Suprapubic skin (tissue), 4 donors: ENCODE results near the gene IL2RA. TPM values are rescaled to one million over a fixed set of nuclear protein-coding genes. Genes with fewer than 3 reads are reported as not detected.

ENCODE experiments used
- DNase-seq, 2 donors: peaks; one replicate each; pipeline ENCODE4 v3.0.0-alpha.2; 2019; ENCODE audit warnings: low spot score in 2 of 2
- H3K27ac ChIP-seq: fragments of 200-600 bp; sonication (generic); one replicate; pipeline ENCODE4 v1.5.1; 2019
- H3K27me3 ChIP-seq: fragments of 200-600 bp; sonication (generic); one replicate; pipeline ENCODE4 v1.5.1; 2019
- H3K36me3 ChIP-seq: fragments of 200-600 bp; sonication (generic); one replicate; pipeline ENCODE4 v1.5.1; 2019
- H3K4me1 ChIP-seq: fragments of 200-600 bp; sonication (generic); one replicate; pipeline ENCODE4 v1.5.1; 2019
- H3K4me3 ChIP-seq: fragments of 200-600 bp; sonication (generic); one replicate; pipeline ENCODE4 v1.5.1; 2019; ENCODE audit warnings: mild to moderate bottlenecking
- H3K9me3 ChIP-seq: fragments of 200-600 bp; sonication (generic); one replicate; pipeline ENCODE4 v1.5.1; 2019
- CTCF ChIP-seq, 2 donors: fragments of 200-600 bp in 1 of 2; fragments of 450-650 bp in 1 of 2; sonication (generic) in 1 of 2; IDR thresholded peaks; one replicate each; pipeline ENCODE4 v1.5.1; 2016 to 2019; ENCODE audit warnings: antibody characterized with exemption in 2 of 2, mild to moderate bottlenecking in 1 of 2, moderate library complexity in 1 of 2
- EP300 ChIP-seq: sonication (generic); formaldehyde crosslinking; IDR thresholded peaks from one replicate; pipeline ENCODE4 v1.6.1; 2017; ENCODE audit warnings: antibody characterized with exemption
- POLR2A ChIP-seq, 2 donors: fragments of 450-650 bp; IDR thresholded peaks; one replicate each; pipeline ENCODE4 v1.6.1; 2017; ENCODE audit warnings: antibody characterized with exemption in 2 of 2, mild to moderate bottlenecking in 2 of 2, moderate library complexity in 2 of 2
- POLR2AphosphoS5 ChIP-seq, 3 donors: sonication (generic); formaldehyde crosslinking; IDR thresholded peaks; one replicate each; pipeline ENCODE4 v1.6.1; 2017; ENCODE audit warnings: antibody characterized with exemption in 3 of 3
- WGBS: methylation state at CpG from one replicate; pipeline ENCODE4 v1.1.5; 2018; 5-methylcytosine and 5-hydroxymethylcytosine counted together
- total RNA-seq, 4 donors: library from RNA; depleted of rRNA; stranded (reverse); fragments of >200 nt; gene quantifications; one replicate each; pipeline ENCODE4 v1.1.0, GENCODE V29; 2016

The IL2RA gene
- total RNA-seq, 4 donors from 2014 or later: 0.21 to 0.70 TPM; not detected in 2

- Histone ChIP-seq H3K4me1 (peaks cover 60% of the 10 kb centered on the region), H3K36me3 (no peaks in the 10 kb centered on the region), H3K27ac (peak within 1 kb of the TSS; percentile 92), H3K27me3 (no peaks in the 10 kb centered on the region), H3K4me3 (peak within 1 kb of the TSS; percentile 99), H3K9me3 (no peaks in the 10 kb centered on the region)
- 0% methylated on average over 15 of the region's 77 CpGs for WGBS
- DNase-seq: peak; percentile 98
- no peak for TF ChIP-seq EP300
- peak in 2 of 3 donors; percentile 51 to 71 for TF ChIP-seq POLR2AphosphoS5 (IDR thresholded peaks at IDR 0.05)
- TF ChIP-seq POLR2A (IDR thresholded peaks at IDR 0.05): peak in 1 of 2 donors; percentile 81
- TF ChIP-seq CTCF (IDR thresholded peaks at IDR 0.05): peak; percentile 100
These were observed 26.7 kb upstream of the IL2RA start, which contains the start of gene RBM17 for GRCh38 chr10:6088721-6089333. RBM17 (plus strand) TSS chr10:6089034; CDS start chr10:6097066, 8,032 bp downstream.

GRCh38 chr10:6086375-6087233 lies 24.4 kb upstream of the IL2RA start:
- Histone ChIP-seq H3K4me3 (peak overlapping the region; percentile 17), H3K27me3 (no peaks in the 10 kb centered on the region), H3K36me3 (no peaks in the 10 kb centered on the region), H3K27ac (peak overlapping the region; percentile 31), H3K4me1 (peaks cover 49% of the 10 kb centered on the region), H3K9me3 (no peaks in the 10 kb centered on the region)
- WGBS: 17% methylated on average over 19 of the region's 19 CpGs
- peak; percentile 93 for DNase-seq
- TF ChIP-seq EP300 (no peak), POLR2AphosphoS5 (IDR thresholded peaks at IDR 0.05) (peak in 2 of 3 donors; percentile 12 to 67), CTCF (IDR thresholded peaks at IDR 0.05) (peak; percentile 38 to 86), POLR2A (IDR thresholded peaks at IDR 0.05) (no peak)

- no peak for TF ChIP-seq CTCF (IDR thresholded peaks at IDR 0.05)
- TF ChIP-seq EP300: no peak
- TF ChIP-seq POLR2AphosphoS5 (IDR thresholded peaks at IDR 0.05): no peak
- TF ChIP-seq POLR2A (IDR thresholded peaks at IDR 0.05): no peak
- Histone ChIP-seq H3K27me3 (no peaks in the 10 kb centered on the region), H3K4me3 (no peak overlapping the region), H3K36me3 (no peaks in the 10 kb centered on the region), H3K4me1 (peaks cover 26% of the 10 kb centered on the region), H3K9me3 (no peaks in the 10 kb centered on the region), H3K27ac (no peak overlapping the region)
- DNase-seq: no peak
- 55% methylated on average over 17 of the region's 17 CpGs for WGBS
These were observed 21.6 kb upstream of the IL2RA start for GRCh38 chr10:6083523-6084475.

GRCh38 chr10:6082496-6083395 lies 20.6 kb upstream of the IL2RA start:
- 78% methylated on average over 9 of the region's 9 CpGs for WGBS
- H3K27me3 ChIP-seq: no peaks in the 10 kb centered on the region
- no peaks in the 10 kb centered on the region for H3K36me3 ChIP-seq
- TF ChIP-seq EP300 (no peak), POLR2A (IDR thresholded peaks at IDR 0.05) (no peak), POLR2AphosphoS5 (IDR thresholded peaks at IDR 0.05) (no peak), CTCF (IDR thresholded peaks at IDR 0.05) (no peak)
- peaks cover 18% of the 10 kb centered on the region for H3K4me1 ChIP-seq
- no peaks in the 10 kb centered on the region for H3K9me3 ChIP-seq
- no peak overlapping the region for H3K27ac ChIP-seq
- no peak for DNase-seq
- no peak overlapping the region for H3K4me3 ChIP-seq
